Esophagus squamous epithelium (tissue), 5 donors: ENCODE data around the gene L3HYPDH. TPM values are rescaled to one million over a fixed set of nuclear protein-coding genes. Genes with fewer than 3 reads are reported as not detected.
A peak's percentile ranks its signal among the peaks of the same experiment; 100 is the strongest.

Source experiments
- DNase-seq: peaks from one replicate; lab custom pipeline; 2025; lab: John Stamatoyannopoulos, UW
- H3K27ac ChIP-seq, 4 donors: fragments of 200-600 bp; sonication (generic); one replicate each; pipeline ENCODE4 v1.5.1; 2016 to 2019; ENCODE audit warnings: mild to moderate bottlenecking in 1 of 4
- H3K27me3 ChIP-seq, 4 donors: fragments of 200-600 bp; sonication (generic); 1 replicate in 3 of 4; 2 replicates in 1 of 4; pipeline versions ENCODE4 v1.5.1 to v1.6.0; 2017 to 2021; ENCODE audit warnings: antibody characterized with exemption in 1 of 4
- H3K36me3 ChIP-seq, 3 donors: fragments of 200-600 bp; sonication (generic); one replicate each; pipeline ENCODE4 v1.5.1; 2016 to 2019
- H3K4me1 ChIP-seq, 3 donors: fragments of 200-600 bp; sonication (generic); one replicate each; pipeline ENCODE4 v1.5.1; 2017 to 2019
- H3K4me3 ChIP-seq, 4 donors: fragments of 200-600 bp; sonication (generic); 1 replicate in 3 of 4; 2 replicates in 1 of 4; pipeline ENCODE4 v1.5.1; 2016 to 2019; ENCODE audit warnings: mild to moderate bottlenecking in 2 of 4, moderate library complexity in 1 of 4
- H3K9me3 ChIP-seq, 3 donors: fragments of 200-600 bp; sonication (generic); one replicate each; pipeline ENCODE4 v1.5.1; 2016 to 2019
- POLR2A ChIP-seq, 4 donors: fragments of 450-650 bp; IDR thresholded peaks; one replicate each; pipeline ENCODE4 v1.6.1; 2017; ENCODE audit warnings: antibody characterized with exemption in 4 of 4, mild to moderate bottlenecking in 4 of 4, moderate library complexity in 3 of 4
- WGBS, 2 donors: methylation state at CpG; one replicate each; pipeline ENCODE4 v1.1.5; 2018; 5-methylcytosine and 5-hydroxymethylcytosine counted together
- intact Hi-C: fragments of 100-400 bp; cut with DNase I; formaldehyde crosslinking; loops from one replicate; pipeline ENCODE4 v1.15.0; 2022
- total RNA-seq, 4 donors: library from RNA; depleted of rRNA; stranded (reverse); fragments of >200 nt; gene quantifications; one replicate each; pipeline ENCODE4 v1.1.0, GENCODE V29; 2016
- TF ChIP-seq, protein P1 (sequence below), 6 experiments: fragments of 450-650 bp in 4 of 6; fragments of 200-600 bp in 2 of 6; sonication (generic) in 2 of 6; IDR thresholded peaks; one replicate each; pipeline ENCODE4 v1.5.1; 2016 to 2019; ENCODE audit warnings: antibody characterized with exemption in 6 of 6, mild to moderate bottlenecking in 4 of 6, moderate library complexity in 4 of 6
- donor health status: DM: yes; HTN: yes; CAD: no.

L3HYPDH gene
- total RNA-seq, 4 donors from 2014 or later, result 12.2 to 59.9 (median 21.6) TPM

- H3K4me3 ChIP-seq, result no peak overlapping the region
- intact Hi-C loops, result no loop called here
- no peak overlapping the region for H3K27ac ChIP-seq
- no peak for DNase-seq
- TF ChIP-seq POLR2A (IDR thresholded peaks at IDR 0.05), result no peak
- TF ChIP-seq, protein P1, sequence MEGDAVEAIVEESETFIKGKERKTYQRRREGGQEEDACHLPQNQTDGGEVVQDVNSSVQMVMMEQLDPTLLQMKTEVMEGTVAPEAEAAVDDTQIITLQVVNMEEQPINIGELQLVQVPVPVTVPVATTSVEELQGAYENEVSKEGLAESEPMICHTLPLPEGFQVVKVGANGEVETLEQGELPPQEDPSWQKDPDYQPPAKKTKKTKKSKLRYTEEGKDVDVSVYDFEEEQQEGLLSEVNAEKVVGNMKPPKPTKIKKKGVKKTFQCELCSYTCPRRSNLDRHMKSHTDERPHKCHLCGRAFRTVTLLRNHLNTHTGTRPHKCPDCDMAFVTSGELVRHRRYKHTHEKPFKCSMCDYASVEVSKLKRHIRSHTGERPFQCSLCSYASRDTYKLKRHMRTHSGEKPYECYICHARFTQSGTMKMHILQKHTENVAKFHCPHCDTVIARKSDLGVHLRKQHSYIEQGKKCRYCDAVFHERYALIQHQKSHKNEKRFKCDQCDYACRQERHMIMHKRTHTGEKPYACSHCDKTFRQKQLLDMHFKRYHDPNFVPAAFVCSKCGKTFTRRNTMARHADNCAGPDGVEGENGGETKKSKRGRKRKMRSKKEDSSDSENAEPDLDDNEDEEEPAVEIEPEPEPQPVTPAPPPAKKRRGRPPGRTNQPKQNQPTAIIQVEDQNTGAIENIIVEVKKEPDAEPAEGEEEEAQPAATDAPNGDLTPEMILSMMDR (IDR thresholded peaks at IDR 0.05), result peak; percentile 20 to 75 (median 61)
- no peaks in the 10 kb centered on the region for H3K4me1 ChIP-seq
- H3K36me3 ChIP-seq, result peaks cover 0 to 15% (median 0%) of the 10 kb centered on the region in 3 donors
- peaks cover 0 to 3% (median 0%) of the 10 kb centered on the region in 4 donors for H3K27me3 ChIP-seq
- no peaks in the 10 kb centered on the region for H3K9me3 ChIP-seq
Observed at GRCh38 chr14:59507063-59507751, 23.0 kb upstream of the L3HYPDH start.

- H3K27me3 ChIP-seq, result no peaks in the 10 kb centered on the region
- no peak overlapping the region for H3K27ac ChIP-seq
- TF ChIP-seq, protein P1 (IDR thresholded peaks at IDR 0.05), result no peak
- no peak for TF ChIP-seq POLR2A (IDR thresholded peaks at IDR 0.05)
- WGBS, 2 donors, result 70 to 73% methylated on average over 4 of the region's 4 CpGs
- H3K4me3 ChIP-seq, result no peak overlapping the region
- H3K4me1 ChIP-seq, result no peaks in the 10 kb centered on the region
- no peak for DNase-seq
- intact Hi-C loops, result no loop called here
- peaks cover 0 to 35% (median 0%) of the 10 kb centered on the region in 3 donors for H3K36me3 ChIP-seq
- no peaks in the 10 kb centered on the region for H3K9me3 ChIP-seq
Observed at GRCh38 chr14:59503256-59503655, 19.0 kb upstream of the L3HYPDH start.

DNA sequence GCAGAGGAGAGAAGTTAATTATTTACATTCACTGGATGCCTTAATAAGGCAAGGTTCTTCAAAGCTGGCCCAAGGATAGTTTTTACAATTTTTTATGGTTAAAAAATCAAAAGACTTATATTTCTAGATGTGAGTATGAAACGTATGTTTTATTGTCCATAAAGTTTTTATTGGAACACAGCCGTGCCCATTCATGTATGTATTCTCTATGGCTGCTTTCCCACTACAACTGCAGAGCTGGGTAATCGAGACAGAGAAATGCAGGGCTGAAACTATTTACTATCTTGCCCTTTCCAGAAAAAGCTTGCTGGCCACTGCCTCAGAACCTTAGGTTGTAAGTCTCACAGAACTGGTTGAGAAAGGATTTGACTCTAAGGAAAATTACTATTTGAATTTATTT is 16.5 kb upstream of the L3HYPDH start:
- WGBS, 2 donors, result 72 to 84% methylated on average over 3 of the region's 3 CpGs
- Histone ChIP-seq H3K4me3 (no peak overlapping the region), H3K9me3 (no peaks in the 10 kb centered on the region), H3K4me1 (no peaks in the 10 kb centered on the region), H3K27me3 (no peaks in the 10 kb centered on the region), H3K36me3 (peaks cover 0 to 57% (median 0%) of the 10 kb centered on the region in 3 donors), H3K27ac (no peak overlapping the region)
- intact Hi-C loops, result no loop called here
- DNase-seq, result no peak
- TF ChIP-seq POLR2A (IDR thresholded peaks at IDR 0.05), result no peak
- TF ChIP-seq, protein P1 (IDR thresholded peaks at IDR 0.05), result no peak

DNA sequence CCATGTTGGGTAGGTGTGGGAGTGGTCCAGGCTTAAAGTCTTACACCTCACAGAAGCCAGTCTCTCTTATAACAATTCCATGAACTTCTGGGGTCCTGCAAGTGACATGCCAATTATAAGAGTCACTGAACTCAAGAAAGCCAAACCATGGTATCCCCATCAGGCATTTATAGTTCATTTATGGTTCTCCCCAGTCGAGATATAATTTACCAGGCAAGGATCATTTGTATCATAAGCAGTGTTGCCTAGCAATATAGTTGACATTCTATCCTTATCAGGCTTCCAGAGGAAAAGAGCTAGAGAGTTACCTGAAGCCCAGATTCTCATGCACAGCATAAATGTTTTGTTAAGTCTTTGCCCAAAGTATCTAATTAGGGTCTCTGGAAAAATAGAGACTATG is 8.2 kb upstream of the L3HYPDH start:
- H3K27me3 ChIP-seq, result no peaks in the 10 kb centered on the region
- no peaks in the 10 kb centered on the region for H3K4me1 ChIP-seq
- no peak for TF ChIP-seq POLR2A (IDR thresholded peaks at IDR 0.05)
- TF ChIP-seq, protein P1 (IDR thresholded peaks at IDR 0.05), result no peak
- peaks cover 4 to 99% (median 4%) of the 10 kb centered on the region in 3 donors for H3K36me3 ChIP-seq
- H3K4me3 ChIP-seq, result no peak overlapping the region
- 71 to 74% methylated on average over 1 of the region's 1 CpG for WGBS, 2 donors
- no peaks in the 10 kb centered on the region for H3K9me3 ChIP-seq
- no peak overlapping the region for H3K27ac ChIP-seq
- intact Hi-C loops, result no loop called here
- no peak for DNase-seq

- no peaks in the 10 kb centered on the region for H3K9me3 ChIP-seq
- no peak overlapping the region for H3K27ac ChIP-seq
- WGBS, 2 donors, result 81 to 86% methylated on average over 3 of the region's 3 CpGs
- no peak for TF ChIP-seq POLR2A (IDR thresholded peaks at IDR 0.05)
- TF ChIP-seq, protein P1 (IDR thresholded peaks at IDR 0.05), result no peak
- intact Hi-C loops, result no loop called here
- H3K27me3 ChIP-seq, result no peaks in the 10 kb centered on the region
- DNase-seq, result no peak
- H3K4me3 ChIP-seq, result no peak overlapping the region
- H3K4me1 ChIP-seq, result peaks cover 0 to 13% (median 12%) of the 10 kb centered on the region in 3 donors
- H3K36me3 ChIP-seq, result peaks cover 4 to 84% (median 4%) of the 10 kb centered on the region in 3 donors
Observed at GRCh38 chr14:59490756-59491155, 6.5 kb upstream of the L3HYPDH start.
